Endothelial cell of umbilical vein (primary cell): ENCODE results near the gene TWF2. TPM values are rescaled to one million over a fixed set of nuclear protein-coding genes. Genes with fewer than 3 reads are reported as not detected.

Source experiments
- BruUV-seq: library from RNA; stranded (reverse); fragments of 400-500 nt; replicated peaks from 2 replicates; lab custom pipeline; 2021; lab: Mats Ljungman, UMichigan
- CTCF ChIA-PET: fragments of 300-600, 350-600 bp; sonication (Branson Sonifier 250); formaldehyde crosslinking; loops from one replicate; lab custom pipeline; 2021; ENCODE audit warnings: antibody characterized with exemption, inconsistent platforms; lab: Charles Lee
- POLR2A ChIA-PET: fragments of 300-600, 350-600 bp; sonication (Branson Sonifier 250); formaldehyde crosslinking; loops from one replicate; lab custom pipeline; 2021; ENCODE audit warnings: antibody characterized with exemption, inconsistent platforms; lab: Charles Lee
- DNase-seq: peaks from one replicate; pipeline ENCODE4 v3.0.0-alpha.2; 2011; ENCODE audit warnings: low read depth, low spot score
- FAIRE-seq: peaks from 2 replicates; lab custom pipeline; 2011; peaks lifted over from hg19 to GRCh38; lab: Jason Lieb, UNC
- H2AFZ ChIP-seq: 2 replicates; pipeline ENCODE4 v1.6.0; 2012; ENCODE audit warnings: low read depth, low read length, control low read depth, inconsistent platforms
- H3K27ac ChIP-seq: 2 replicates; pipeline ENCODE4 v1.5.1; 2011; ENCODE audit warnings: low read depth, mild to moderate bottlenecking, control low read depth, low read length, moderate library complexity; ENCODE audit not compliant: insufficient read depth
- H3K27me3 ChIP-seq, 2 experiments: 2 replicates each; pipeline versions ENCODE4 v1.6.0 to v1.6.1; 2011; ENCODE audit warnings: low read length in 2 of 2, mixed read lengths in 1 of 2; ENCODE audit not compliant: control insufficient read depth in 2 of 2, insufficient read depth in 2 of 2
- H3K36me3 ChIP-seq, 2 experiments: 2 replicates in 1 of 2; 3 replicates in 1 of 2; pipeline ENCODE4 v1.5.1; 2011; ENCODE audit warnings: low read length in 2 of 2, mild to moderate bottlenecking in 1 of 2, moderate library complexity in 1 of 2; ENCODE audit not compliant: control insufficient read depth in 2 of 2, insufficient read depth in 2 of 2; ENCODE audit errors: extremely low read depth in 1 of 2
- H3K4me1 ChIP-seq: 3 replicates; pipeline ENCODE4 v1.5.1; 2011; ENCODE audit warnings: mild to moderate bottlenecking, low read length; ENCODE audit not compliant: control insufficient read depth, insufficient read depth; ENCODE audit errors: extremely low read depth
- H3K4me2 ChIP-seq: 2 replicates; pipeline ENCODE4 v1.6.1; 2011; ENCODE audit warnings: low read length, control low read depth, mixed read lengths; ENCODE audit not compliant: insufficient read depth
- H3K4me3 ChIP-seq, 3 experiments: fragments of 200-600 bp in 1 of 3; sonication (generic), shearing (Covaris generic) in 1 of 3; replicated peaks in 1 of 3; 2 replicates each; pipeline ENCODE4 v1.5.1; 2011 to 2016; ENCODE audit warnings: control low read depth in 3 of 3, low read length in 3 of 3, mild to moderate bottlenecking in 2 of 3, inconsistent platforms in 1 of 3, low read depth in 1 of 3, moderate library complexity in 1 of 3; ENCODE audit not compliant: insufficient read depth in 1 of 3
- H3K79me2 ChIP-seq: 2 replicates; pipeline ENCODE4 v1.6.0; 2012; ENCODE audit warnings: low read length, inconsistent platforms; ENCODE audit not compliant: control insufficient read depth, insufficient read depth
- H3K9ac ChIP-seq: replicated peaks from 2 replicates; pipeline ENCODE3; 2011; ENCODE audit warnings: low read length, control low read depth; ENCODE audit not compliant: insufficient read depth; ENCODE audit errors: extremely low read depth
- H3K9me1 ChIP-seq: replicated peaks from 3 replicates; pipeline ENCODE4 v1.6.0; 2011; ENCODE audit warnings: mild to moderate bottlenecking, low read length; ENCODE audit not compliant: control insufficient read depth, insufficient read depth; ENCODE audit errors: extremely low read depth
- H3K9me3 ChIP-seq: replicated peaks from 2 replicates; pipeline ENCODE4 v1.5.1; 2012; ENCODE audit warnings: low read length, inconsistent platforms; ENCODE audit not compliant: control insufficient read depth, insufficient read depth
- H4K20me1 ChIP-seq: replicated peaks from 2 replicates; pipeline ENCODE3; 2011; ENCODE audit warnings: mild to moderate bottlenecking, low read length; ENCODE audit not compliant: control insufficient read depth, insufficient read depth; ENCODE audit errors: extremely low read depth
- CTCF ChIP-seq, 2 donors: IDR thresholded peaks; 1 replicate in 1 of 2; 2 replicates in 1 of 2; pipeline ENCODE4 v1.5.1; 2011; ENCODE audit warnings: low read length in 2 of 2, mild to moderate bottlenecking in 2 of 2, moderate library complexity in 2 of 2, control low read depth in 1 of 2, inconsistent platforms in 1 of 2, low read depth in 1 of 2; ENCODE audit not compliant: insufficient read depth in 1 of 2; ENCODE audit errors: extremely low read depth in 1 of 2
- POLR2A ChIP-seq: IDR thresholded peaks from 2 replicates; pipeline ENCODE4 v1.6.1; 2012; ENCODE audit warnings: low read depth, mild to moderate bottlenecking, control low read depth, low read length
- dilution Hi-C: fragments of 300-500 bp; cut with MboI; formaldehyde crosslinking; loops from one replicate; pipeline ENCODE4 v1.15.0; 2019; ENCODE audit warnings: low sequenced_read_pairs; ENCODE audit not compliant: extremely low pct_ligation_motif_present
- intact Hi-C: fragments of 100-400 bp; cut with micrococcal nuclease; formaldehyde crosslinking; loops from one replicate; pipeline ENCODE4 v1.10.0; 2022
- polyA plus RNA-seq, 4 experiments: library from polyadenylated mRNA; depleted of rRNA in 3 of 4; stranded (reverse) in 3 of 4; unstranded in 1 of 4; fragments of >200 nt; gene quantifications; 2 replicates each; pipeline versions ENCODE4 v1.2.1 to v1.2.3, GENCODE V29; 2011 to 2012; ENCODE audit warnings: missing spikeins in 1 of 4
- total RNA-seq: library from RNA; stranded (reverse); gene quantifications from 2 replicates; pipeline ENCODE4 v1.2.3, GENCODE V29; 2021

TWF2 gene
- total and polyA plus RNA-seq, 2 donors (not counting 3 experiments of a cell fraction or from before 2014, with no cell fraction given): 82.9 to 134 TPM

DNA sequence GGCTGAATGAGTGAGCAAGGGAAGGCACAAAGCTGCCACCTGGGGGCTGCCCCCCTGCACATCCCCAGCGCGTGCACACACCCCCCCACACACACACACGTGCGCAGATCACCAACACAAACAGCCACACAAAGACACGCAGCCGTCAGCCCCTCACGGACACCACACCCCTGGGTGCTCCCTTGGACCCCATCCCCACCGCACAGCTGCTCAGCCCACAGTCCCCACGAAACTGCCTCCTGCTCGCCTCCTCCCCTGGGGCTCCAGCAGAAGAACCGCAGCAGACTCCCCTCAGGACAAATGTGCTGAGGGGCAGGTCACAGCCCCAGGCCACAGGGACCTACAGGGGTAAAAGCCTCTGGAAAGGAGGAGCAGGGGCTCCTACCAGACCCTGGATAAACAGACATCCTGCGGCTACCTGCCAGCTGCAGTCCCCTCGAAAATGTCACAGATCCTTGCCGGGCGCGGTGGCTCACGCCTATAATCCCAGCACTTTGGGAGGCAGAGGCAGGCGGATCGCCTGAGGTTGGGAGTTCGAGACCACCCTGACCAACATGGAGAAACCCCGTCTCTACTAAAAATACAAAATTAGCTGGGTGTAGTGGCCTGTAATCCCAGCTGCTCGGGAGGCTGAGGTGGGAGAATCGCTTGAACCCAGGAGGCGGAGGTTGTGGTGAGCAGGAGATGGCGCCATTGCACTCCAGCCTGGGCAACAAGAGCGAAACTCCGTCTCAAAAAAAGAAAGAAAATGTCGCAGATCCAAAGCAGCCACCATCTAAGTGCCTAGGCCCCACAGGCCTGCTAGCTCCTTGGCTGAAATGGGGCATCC lies 6.5 kb downstream of the TWF2 start:
- intact Hi-C loops (no loop called here), dilution Hi-C loops (no loop called here)
- peaks cover 14 to 27% of the 10 kb centered on the region in 2 experiments for H3K36me3 ChIP-seq
- H3K4me2 ChIP-seq: no peak overlapping the region
- H2AFZ ChIP-seq: no peak overlapping the region
- no peaks in the 10 kb centered on the region for H3K9me3 ChIP-seq
- no peak overlapping the region for H3K4me3 ChIP-seq
- CTCF ChIA-PET: interaction anchor here (0.8 to 5.3 kb wide), 20 partner anchors 8 to 214 kb away, joined by 3 to 91 read pairs (median 7); partner anchors contain the start of genes GLYCTK and WDR82
- DNase-seq (no peak), FAIRE-seq (no peak)
- H3K79me2 ChIP-seq: peaks cover 26% of the 10 kb centered on the region
- POLR2A ChIA-PET: no interaction called here
- no peaks in the 10 kb centered on the region for H4K20me1 ChIP-seq
- H3K4me1 ChIP-seq: peaks cover 4% of the 10 kb centered on the region
- H3K27ac ChIP-seq: no peak overlapping the region
- H3K27me3 ChIP-seq: no peaks in the 10 kb centered on the region
- no peak for TF ChIP-seq POLR2A
- TF ChIP-seq CTCF (IDR thresholded peaks at IDR 0.05; ENCODE audit: extremely low read depth in 1 of 2, insufficient read depth in 1 of 2, low read depth in 1 of 2, low read length in 2 of 2): peak in 1 of 2 donors; percentile 12
- H3K9me1 ChIP-seq: no peaks in the 10 kb centered on the region
- H3K9ac ChIP-seq: no peak overlapping the region
- BruUV-seq: no TSS peak
